GOT3 (cell line): Measurements from ENCODE around the gene OAS1.

ENCODE experiments used
- DNase-seq: peaks from one replicate; lab custom pipeline; 2025; ENCODE audit warnings: mixed read lengths; lab: John Stamatoyannopoulos, UW

OAS1 gene

DNA sequence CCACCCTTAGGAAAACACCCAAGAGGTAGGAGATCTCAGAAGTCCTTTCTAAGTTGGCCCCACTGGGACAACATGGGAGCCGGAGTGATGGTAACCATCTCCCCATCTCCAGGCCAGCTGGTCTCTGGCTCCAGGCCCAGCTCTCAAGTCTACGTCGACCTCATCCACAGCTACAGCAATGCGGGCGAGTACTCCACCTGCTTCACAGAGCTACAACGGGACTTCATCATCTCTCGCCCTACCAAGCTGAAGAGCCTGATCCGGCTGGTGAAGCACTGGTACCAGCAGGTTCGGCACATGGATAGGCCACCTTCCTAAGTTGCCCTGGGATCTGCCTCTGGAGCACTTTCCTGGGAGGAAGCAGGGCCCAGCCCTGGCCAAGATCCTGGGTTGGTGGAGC lies 60.5 kb downstream of the OAS1 start:
- no peak for DNase-seq

DNA sequence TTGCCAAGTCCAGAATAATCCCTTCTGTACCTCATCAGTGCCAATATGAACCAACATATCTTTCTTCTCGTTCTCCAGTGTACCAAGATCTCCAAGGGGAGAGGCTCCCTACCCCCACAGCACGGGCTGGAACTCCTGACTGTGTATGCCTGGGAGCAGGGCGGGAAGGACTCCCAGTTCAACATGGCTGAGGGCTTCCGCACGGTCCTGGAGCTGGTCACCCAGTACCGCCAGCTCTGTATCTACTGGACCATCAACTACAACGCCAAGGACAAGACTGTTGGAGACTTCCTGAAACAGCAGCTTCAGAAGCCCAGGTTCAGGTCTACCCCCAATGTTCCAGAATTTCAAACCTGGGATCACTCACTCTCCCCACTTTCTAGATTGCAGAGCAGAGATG lies 61.1 kb downstream of the OAS1 start:
- DNase-seq, result no peak
